Cardiac muscle cell (in vitro differentiated cells and primary cell): Measurements from ENCODE around the gene MFN1. TPM values are rescaled to one million over a fixed set of nuclear protein-coding genes. Genes with fewer than 3 reads are reported as not detected.

ENCODE experiments used
- DNase-seq, 2 donors: peaks; one replicate each; pipeline versions ENCODE4 v3.0.0 to v3.0.0-alpha.2; 2010 to 2017; ENCODE audit warnings: low read depth in 1 of 2, low spot score in 1 of 2
- H3K27ac ChIP-seq: fragments of 200-600 bp; sonication (generic); 2 replicates; pipeline ENCODE4 v1.5.1; 2016
- H3K27me3 ChIP-seq: fragments of 200-600 bp; sonication (generic); 2 replicates; pipeline ENCODE4 v1.6.0; 2016; ENCODE audit warnings: control low read depth
- H3K36me3 ChIP-seq: fragments of 200-600 bp; sonication (generic); 2 replicates; pipeline ENCODE4 v1.5.1; 2016; ENCODE audit warnings: control low read depth
- H3K4me1 ChIP-seq: fragments of 200-600 bp; sonication (generic); 2 replicates; pipeline ENCODE4 v1.8.1; 2017; ENCODE audit warnings: low read depth, mild to moderate bottlenecking, mixed run types
- H3K4me3 ChIP-seq: fragments of 200-600 bp; sonication (generic); 2 replicates; pipeline ENCODE4 v1.5.1; 2016; ENCODE audit warnings: mild to moderate bottlenecking
- H3K9me3 ChIP-seq: fragments of 200-600 bp; sonication (generic); 2 replicates; pipeline ENCODE4 v1.5.1; 2017; ENCODE audit warnings: low read depth, mild to moderate bottlenecking, control low read depth
- polyA plus RNA-seq: library from polyadenylated mRNA; unstranded; fragments of >200 nt; fragmentation: Nextera tagmentation; extraction: Ambion mirVana; gene quantifications from 2 replicates; pipeline ENCODE4 v1.2.1, GENCODE V29; 2016
- total RNA-seq: library from RNA; depleted of rRNA; stranded (reverse); fragments of >200 nt; gene quantifications from 2 replicates; pipeline ENCODE4 v1.2.3, GENCODE V29; 2016
- TF ChIP-seq, protein P1 (sequence below): IDR thresholded peaks from 2 replicates; pipeline ENCODE4 v1.5.1; 2012; ENCODE audit warnings: low read depth, mild to moderate bottlenecking, low read length

Gene MFN1
- total and polyA plus RNA-seq, 2 experiments from 2014 or later: 17.3 to 21.4 TPM

DNA sequence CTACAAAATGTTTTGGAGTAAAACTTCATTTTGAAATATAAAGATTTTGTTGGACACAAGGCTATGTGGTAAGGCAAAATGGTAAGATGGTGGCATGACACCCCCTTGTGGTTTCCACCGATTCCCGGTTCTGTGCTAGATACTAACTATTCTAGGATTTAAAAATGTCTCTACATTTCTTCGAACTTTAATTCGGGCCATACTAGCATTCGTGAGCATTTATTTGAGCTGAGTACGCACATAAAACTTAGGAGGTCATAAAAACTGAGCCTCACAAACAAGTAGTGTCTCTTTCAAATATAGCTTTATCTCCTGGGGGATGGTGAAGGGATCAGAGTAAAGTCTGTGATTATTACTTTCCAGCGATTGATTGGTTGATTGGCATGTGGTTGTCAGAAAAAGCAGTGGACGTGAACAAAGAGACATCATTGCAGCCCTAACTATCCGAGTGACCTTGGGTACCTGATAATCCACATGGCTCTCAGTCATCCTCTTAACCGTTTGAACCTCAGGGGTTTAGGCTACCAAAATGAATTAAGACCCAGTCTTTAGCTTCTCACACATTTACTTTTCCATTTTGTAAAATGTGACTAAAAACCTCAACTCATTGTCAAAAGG is 25.7 kb upstream of the MFN1 start:
- H3K4me1 ChIP-seq: peaks cover 7% of the 10 kb centered on the region
- peaks cover 7% of the 10 kb centered on the region for H3K36me3 ChIP-seq
- H3K4me3 ChIP-seq: no peak overlapping the region
- TF ChIP-seq, protein P1, sequence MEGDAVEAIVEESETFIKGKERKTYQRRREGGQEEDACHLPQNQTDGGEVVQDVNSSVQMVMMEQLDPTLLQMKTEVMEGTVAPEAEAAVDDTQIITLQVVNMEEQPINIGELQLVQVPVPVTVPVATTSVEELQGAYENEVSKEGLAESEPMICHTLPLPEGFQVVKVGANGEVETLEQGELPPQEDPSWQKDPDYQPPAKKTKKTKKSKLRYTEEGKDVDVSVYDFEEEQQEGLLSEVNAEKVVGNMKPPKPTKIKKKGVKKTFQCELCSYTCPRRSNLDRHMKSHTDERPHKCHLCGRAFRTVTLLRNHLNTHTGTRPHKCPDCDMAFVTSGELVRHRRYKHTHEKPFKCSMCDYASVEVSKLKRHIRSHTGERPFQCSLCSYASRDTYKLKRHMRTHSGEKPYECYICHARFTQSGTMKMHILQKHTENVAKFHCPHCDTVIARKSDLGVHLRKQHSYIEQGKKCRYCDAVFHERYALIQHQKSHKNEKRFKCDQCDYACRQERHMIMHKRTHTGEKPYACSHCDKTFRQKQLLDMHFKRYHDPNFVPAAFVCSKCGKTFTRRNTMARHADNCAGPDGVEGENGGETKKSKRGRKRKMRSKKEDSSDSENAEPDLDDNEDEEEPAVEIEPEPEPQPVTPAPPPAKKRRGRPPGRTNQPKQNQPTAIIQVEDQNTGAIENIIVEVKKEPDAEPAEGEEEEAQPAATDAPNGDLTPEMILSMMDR: peak; percentile 62
- no peaks in the 10 kb centered on the region for H3K27me3 ChIP-seq
- peak overlapping the region; percentile 95 for H3K27ac ChIP-seq
- no peaks in the 10 kb centered on the region for H3K9me3 ChIP-seq
- peak; percentile 19 to 64 for DNase-seq

DNA sequence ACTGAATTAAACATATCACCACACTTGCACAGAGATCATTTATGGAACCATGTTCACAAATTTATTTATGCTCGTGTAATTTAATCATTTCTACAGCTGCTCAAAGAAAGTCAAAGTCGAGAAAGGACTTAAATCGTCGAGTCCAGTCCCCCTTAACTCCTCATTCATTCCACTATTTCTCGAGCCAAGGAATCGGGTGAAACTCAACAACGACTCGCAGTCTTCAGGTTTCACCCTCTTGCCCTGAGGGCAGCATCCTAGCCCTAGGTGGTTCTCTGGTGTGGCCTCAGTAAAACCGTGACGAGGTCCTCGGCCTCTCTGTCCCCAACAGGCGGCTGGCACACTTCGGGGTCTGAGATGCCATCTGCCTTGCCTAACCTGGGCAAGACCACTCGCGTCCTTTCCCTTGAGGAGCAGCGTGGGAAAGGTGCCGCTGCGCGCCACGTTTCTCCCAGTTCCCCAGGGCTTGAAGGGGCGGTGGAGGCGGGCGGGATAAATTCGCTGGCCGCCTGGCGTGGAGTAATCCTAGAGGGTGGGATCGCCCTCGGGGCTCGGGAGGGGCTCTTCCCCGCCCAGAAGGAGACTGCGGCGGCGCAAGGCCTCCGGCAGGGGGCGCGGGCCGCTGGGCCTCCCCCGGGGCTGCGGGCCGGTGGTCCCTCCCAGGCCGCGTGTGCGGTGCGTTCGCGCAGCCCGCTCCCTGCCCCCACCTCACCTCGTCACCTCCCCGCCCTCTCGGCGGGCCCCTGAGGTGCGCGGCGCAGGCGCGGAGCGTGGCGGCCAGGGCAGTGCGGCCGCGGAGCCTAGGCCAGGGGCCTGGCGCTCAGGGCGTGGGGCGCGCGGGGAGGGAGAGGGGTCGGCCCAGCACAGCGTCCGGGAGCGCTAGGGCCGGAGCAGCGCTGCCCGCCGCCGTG is 25.0 kb upstream of the MFN1 start, which contains the start of gene ZNF639:
TSS of gene ZNF639 (plus strand) at position 746 of the 911 bp plus-strand sequence. CDS start 5,263 bp downstream, outside the sequence.
- peaks cover 7% of the 10 kb centered on the region for H3K4me1 ChIP-seq
- H3K27me3 ChIP-seq: no peaks in the 10 kb centered on the region
- TF ChIP-seq, protein P1: peak; percentile 72
- H3K4me3 ChIP-seq: peak within 1 kb of the TSS; percentile 74
- H3K9me3 ChIP-seq: no peaks in the 10 kb centered on the region
- peak; percentile 94 to 95 for DNase-seq
- peak within 1 kb of the TSS; percentile 95 for H3K27ac ChIP-seq
- peaks cover 11% of the 10 kb centered on the region for H3K36me3 ChIP-seq

DNA sequence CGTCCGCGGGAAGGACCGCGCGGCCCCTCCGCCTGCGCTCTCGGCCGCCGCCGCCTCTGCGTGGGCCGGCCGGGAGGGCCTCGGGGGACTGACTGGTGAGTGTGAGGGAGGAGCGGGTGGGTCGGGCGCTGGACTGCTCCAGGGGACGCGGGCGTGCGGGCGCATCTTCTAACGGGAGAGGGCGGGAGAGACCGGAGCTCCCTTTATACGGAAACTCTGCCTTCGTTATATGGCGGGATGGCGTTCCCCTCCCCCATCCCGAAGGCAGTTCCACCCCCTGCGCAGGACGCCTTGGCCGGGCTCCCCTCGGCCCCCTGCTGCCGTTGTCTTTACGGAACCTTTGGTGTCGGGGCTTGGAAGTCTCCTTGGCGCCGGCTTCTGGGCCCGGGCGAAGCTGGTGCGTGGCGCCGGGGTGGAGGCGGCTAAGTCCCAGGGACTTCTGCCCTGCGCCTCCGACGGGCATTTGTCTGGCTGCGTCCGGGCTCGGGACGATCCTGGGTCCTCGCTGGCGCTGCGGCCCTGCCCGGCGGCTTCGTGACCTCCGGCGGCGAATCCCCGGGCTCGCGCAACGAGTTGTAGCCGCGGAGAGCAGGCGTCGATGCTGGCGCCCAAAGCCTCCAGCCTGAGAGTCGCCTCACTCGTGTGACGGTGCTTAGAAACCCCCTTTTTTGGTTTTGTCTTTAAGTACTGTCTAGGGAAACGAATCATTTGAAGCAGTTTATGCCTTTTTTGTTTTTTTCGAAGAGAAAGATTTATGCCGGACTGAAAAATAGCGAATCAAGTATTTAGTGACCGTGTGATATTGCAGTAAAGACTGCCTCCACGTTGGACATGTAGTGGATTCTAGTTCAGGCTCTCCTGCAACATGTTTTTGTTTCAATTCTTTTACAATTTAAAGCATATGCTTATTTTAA is 24.1 kb upstream of the MFN1 start:
- DNase-seq: peak; percentile 75 to 86
- H3K4me3 ChIP-seq: peak overlapping the region; percentile 74
- peaks cover 19% of the 10 kb centered on the region for H3K36me3 ChIP-seq
- TF ChIP-seq, protein P1: no peak
- H3K4me1 ChIP-seq: peaks cover 7% of the 10 kb centered on the region
- H3K27me3 ChIP-seq: no peaks in the 10 kb centered on the region
- H3K27ac ChIP-seq: peak overlapping the region; percentile 95
- H3K9me3 ChIP-seq: no peaks in the 10 kb centered on the region

DNA sequence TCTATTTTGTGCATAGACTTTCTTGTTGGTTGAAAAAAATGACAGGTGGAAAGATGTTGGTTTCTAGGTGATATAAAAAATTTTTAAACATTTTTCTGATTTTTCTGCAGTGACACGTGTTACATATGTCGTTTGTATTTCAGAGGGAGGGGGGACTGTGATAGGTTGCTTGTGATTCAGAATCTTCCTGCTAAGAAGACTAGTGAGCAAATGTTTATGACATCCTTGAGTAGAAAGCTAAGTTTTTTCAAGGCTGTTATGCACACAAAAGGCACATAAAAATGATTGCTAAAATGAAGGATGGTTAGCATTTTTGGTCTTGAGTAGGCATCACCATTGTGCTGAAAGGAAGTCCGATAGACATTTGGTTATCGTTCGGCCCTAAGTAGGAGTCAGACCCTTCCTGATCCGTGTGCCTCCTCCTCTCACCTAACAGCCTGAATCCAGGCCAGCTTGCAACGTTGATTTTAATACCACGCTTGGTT is 23.2 kb upstream of the MFN1 start:
- peaks cover 7% of the 10 kb centered on the region for H3K4me1 ChIP-seq
- TF ChIP-seq, protein P1: no peak
- peak overlapping the region; percentile 74 for H3K4me3 ChIP-seq
- H3K27me3 ChIP-seq: no peaks in the 10 kb centered on the region
- peak overlapping the region; percentile 95 for H3K27ac ChIP-seq
- DNase-seq: peak in 1 of 2 donors; percentile 21
- peaks cover 27% of the 10 kb centered on the region for H3K36me3 ChIP-seq
- H3K9me3 ChIP-seq: no peaks in the 10 kb centered on the region

DNA sequence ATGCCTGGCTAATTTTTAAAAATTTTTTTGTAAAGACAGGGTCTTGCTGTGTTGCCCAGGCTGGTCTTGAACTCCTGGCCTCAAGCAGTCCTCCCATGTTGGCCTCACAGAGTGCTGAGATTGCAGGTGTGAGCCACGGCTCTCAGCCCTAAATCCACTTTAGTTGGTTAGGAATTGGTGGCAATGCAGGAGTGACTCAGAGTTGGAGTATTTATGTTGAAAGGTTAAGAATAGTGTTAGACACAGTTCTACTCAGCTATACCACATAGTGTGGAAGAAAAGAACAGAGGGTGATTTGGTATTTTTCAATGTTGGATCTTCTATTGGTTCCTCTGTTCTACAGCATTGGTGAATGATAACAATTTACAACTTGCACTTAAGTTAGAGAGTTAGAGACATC is 17.1 kb upstream of the MFN1 start:
- TF ChIP-seq, protein P1: no peak
- peaks cover 80% of the 10 kb centered on the region for H3K36me3 ChIP-seq
- H3K27ac ChIP-seq: no peak overlapping the region

More for the DNA sequence above, 17.1 kb upstream of the MFN1 start:
- no peak for DNase-seq
- Histone ChIP-seq H3K4me3 (no peak overlapping the region), H3K27me3 (no peaks in the 10 kb centered on the region), H3K9me3 (no peaks in the 10 kb centered on the region), H3K4me1 (no peaks in the 10 kb centered on the region)
